PC-9 (cell line): Measurements from ENCODE around the gene TRIP10. TPM values are rescaled to one million over a fixed set of nuclear protein-coding genes. Genes with fewer than 3 reads are reported as not detected.
"Not testable (repeated sequence)": the region's sequence is repeated elsewhere in the genome, so short reads cannot be mapped to it uniquely, and the experiment has no call there.

Experiments used
- BruUV-seq: library from RNA; stranded (reverse); fragments of 400-500 nt; replicated peaks from 2 replicates; lab custom pipeline; 2021; lab: Mats Ljungman, UMichigan
- CTCF ChIA-PET: fragments of 300-600 bp; sonication (Branson Sonifier 250); formaldehyde crosslinking; loops from one replicate; lab custom pipeline; 2022; ENCODE audit warnings: antibody characterized with exemption; lab: Charles Lee
- POLR2A ChIA-PET: fragments of 300-600 bp; sonication (Branson Sonifier 250); formaldehyde crosslinking; loops from one replicate; lab custom pipeline; 2022; ENCODE audit warnings: antibody characterized with exemption; ENCODE audit not compliant: unreplicated experiment; lab: Charles Lee
- DNase-seq, 2 experiments: peaks; one replicate each; pipeline versions ENCODE4 v3.0.0 to v3.0.0-alpha.2; 2015 to 2022; ENCODE audit warnings: mixed read lengths in 1 of 2
- H2AFZ ChIP-seq: fragments of 200-600 bp; sonication (generic); 2 replicates; pipeline ENCODE4 v1.8.1; 2017; ENCODE audit warnings: antibody characterized with exemption
- H3F3A ChIP-seq: fragments of 200-600 bp; sonication (generic); 2 replicates; pipeline ENCODE4 v1.8.1; 2017; ENCODE audit warnings: antibody characterized with exemption, mild to moderate bottlenecking, low read depth; ENCODE audit not compliant: insufficient read depth
- H3K27ac ChIP-seq: fragments of 200-600 bp; sonication (generic); 2 replicates; pipeline ENCODE4 v1.6.1; 2016; ENCODE audit warnings: mixed run types
- H3K27me3 ChIP-seq: fragments of 200-600 bp; sonication (generic); 2 replicates; pipeline ENCODE4 v1.6.1; 2016; ENCODE audit warnings: low read depth, mixed run types; ENCODE audit not compliant: insufficient read depth
- H3K36me3 ChIP-seq: fragments of 200-600 bp; sonication (generic); 2 replicates; pipeline ENCODE4 v1.6.1; 2016; ENCODE audit warnings: low read depth, mixed run types
- H3K4me1 ChIP-seq: fragments of 200-600 bp; sonication (generic); replicated peaks from 2 replicates; pipeline ENCODE4 v1.6.1; 2016; ENCODE audit warnings: mixed run types; ENCODE audit not compliant: insufficient read depth
- H3K4me2 ChIP-seq: fragments of 200-600 bp; sonication (generic); 2 replicates; pipeline ENCODE4 v1.6.1; 2017; ENCODE audit warnings: mixed run types
- H3K4me3 ChIP-seq: fragments of 200-600 bp; sonication (generic); 2 replicates; pipeline ENCODE4 v1.6.1; 2016; ENCODE audit warnings: mixed run types
- H3K79me2 ChIP-seq: fragments of 200-600 bp; sonication (generic); 2 replicates; pipeline ENCODE4 v1.6.1; 2017; ENCODE audit warnings: low read depth, mixed run types
- H3K9me2 ChIP-seq: fragments of 200-600 bp; sonication (generic); 2 replicates; pipeline ENCODE4 v1.8.1; 2017; ENCODE audit warnings: mild to moderate bottlenecking; ENCODE audit not compliant: insufficient read depth
- H3K9me3 ChIP-seq: fragments of 200-600 bp; sonication (generic); 2 replicates; pipeline ENCODE4 v1.8.1; 2016; ENCODE audit warnings: low read depth; ENCODE audit not compliant: insufficient read depth
- H4K20me1 ChIP-seq: fragments of 200-600 bp; sonication (generic); 2 replicates; pipeline ENCODE4 v1.8.1; 2017; ENCODE audit not compliant: insufficient read depth
- CTCF ChIP-seq: fragments of 200-600 bp; sonication (generic); conservative IDR thresholded peaks from 2 replicates; pipeline ENCODE4 v1.6.1; 2017; ENCODE audit warnings: mixed run types, antibody characterized with exemption, mild to moderate bottlenecking, moderate library complexity
- EZH2 ChIP-seq: fragments of 200-600 bp; sonication (generic); IDR thresholded peaks from 2 replicates; pipeline ENCODE4 v1.8.0; 2017; ENCODE audit warnings: antibody characterized with exemption, low read depth
- intact Hi-C: fragments of 100-400 bp; cut with micrococcal nuclease; formaldehyde crosslinking; loops from one replicate; pipeline ENCODE4 v1.10.0; 2022; ENCODE audit not compliant: unreplicated experiment
- total RNA-seq: library from RNA; stranded (reverse); gene quantifications from 2 replicates; pipeline ENCODE4 v1.2.3, GENCODE V29; 2021

The TRIP10 gene
- total RNA-seq, 1 experiment from 2014 or later = 84.3 TPM

- Histone ChIP-seq H3K4me1 (peaks cover 22% of the 10 kb centered on the region), H3K36me3 (peaks cover 5% of the 10 kb centered on the region), H3K79me2 (peaks cover 31% of the 10 kb centered on the region), H2AFZ (no peak overlapping the region), H3K9me3 (no peaks in the 10 kb centered on the region), H3K27me3 (no peaks in the 10 kb centered on the region), H4K20me1 (no peaks in the 10 kb centered on the region), H3K4me2 (peak overlapping the region; percentile 73), H3K9me2 (no peaks in the 10 kb centered on the region), H3F3A (peaks cover 35% of the 10 kb centered on the region), H3K4me3 (peak overlapping the region; percentile 74; the same call in 1 of the 2 replicates), H3K27ac (peak overlapping the region; percentile 53)
- TF ChIP-seq EZH2 (no peak), CTCF (no peak)
- no peak for DNase-seq
- CTCF ChIA-PET = no interaction called here
- intact Hi-C loops = no loop called here
- POLR2A ChIA-PET = interaction anchor here (0.7 to 1.2 kb wide), 2 partner anchors 32 to 230 kb away, joined by 9 to 15 read pairs; no protein-coding TSS in a partner anchor
- BruUV-seq = no TSS peak
Observed at GRCh38 chr19:6768236-6768785, 28.8 kb downstream of the TRIP10 start.

- Histone ChIP-seq H3K4me1 (peaks cover 13% of the 10 kb centered on the region), H4K20me1 (no peaks in the 10 kb centered on the region), H3K79me2 (peaks cover 23% of the 10 kb centered on the region), H3K27me3 (no peaks in the 10 kb centered on the region), H3K9me3 (no peaks in the 10 kb centered on the region), H2AFZ (no peak overlapping the region), H3K4me2 (no peak overlapping the region), H3K27ac (no peak overlapping the region), H3F3A (peaks cover 35% of the 10 kb centered on the region), H3K9me2 (no peaks in the 10 kb centered on the region), H3K4me3 (no peak overlapping the region), H3K36me3 (peaks cover 1% of the 10 kb centered on the region; the same call in 1 of the 2 replicates)
- intact Hi-C loops = no loop called here
- ChIA-PET CTCF (no interaction called here), POLR2A (no interaction called here)
- no peak for DNase-seq
- no TSS peak for BruUV-seq
- TF ChIP-seq EZH2 (no peak), CTCF (peak; percentile 40; the same call in 1 of the 2 replicates)
Observed at GRCh38 chr19:6769006-6769619, 29.6 kb downstream of the TRIP10 start.

GRCh38 chr19:6771648-6772027, 32.2 kb downstream of the TRIP10 start:
- H3K4me3 ChIP-seq, H3K9me3 ChIP-seq, CTCF ChIA-PET: not testable (repeated sequence)

More at GRCh38 chr19:6771648-6772027, 32.2 kb downstream of the TRIP10 start:
- H3K79me2 ChIP-seq, BruUV-seq, H3K27ac ChIP-seq, H3K4me1 ChIP-seq, POLR2A ChIA-PET, H3K36me3 ChIP-seq, H4K20me1 ChIP-seq, H3K9me2 ChIP-seq, intact Hi-C loops, H2AFZ ChIP-seq, H3K4me2 ChIP-seq, H3K27me3 ChIP-seq, DNase-seq: not testable (repeated sequence)
- H3F3A ChIP-seq = peaks cover 15% of the 10 kb centered on the region
